GM21423 (cell line): Measurements from ENCODE around the gene CCDC34.
"Not testable (repeated sequence)": the region's sequence is repeated elsewhere in the genome, so short reads cannot be mapped to it uniquely, and the experiment has no call there.

Experiments used
- ATAC-seq: cut with Tn5 transposase; IDR thresholded peaks from one replicate; pipeline ENCODE4 v1.9.1; 2021; ENCODE audit warnings: mild to moderate bottlenecking, moderate library complexity; ENCODE audit not compliant: unreplicated experiment

CCDC34 gene

DNA sequence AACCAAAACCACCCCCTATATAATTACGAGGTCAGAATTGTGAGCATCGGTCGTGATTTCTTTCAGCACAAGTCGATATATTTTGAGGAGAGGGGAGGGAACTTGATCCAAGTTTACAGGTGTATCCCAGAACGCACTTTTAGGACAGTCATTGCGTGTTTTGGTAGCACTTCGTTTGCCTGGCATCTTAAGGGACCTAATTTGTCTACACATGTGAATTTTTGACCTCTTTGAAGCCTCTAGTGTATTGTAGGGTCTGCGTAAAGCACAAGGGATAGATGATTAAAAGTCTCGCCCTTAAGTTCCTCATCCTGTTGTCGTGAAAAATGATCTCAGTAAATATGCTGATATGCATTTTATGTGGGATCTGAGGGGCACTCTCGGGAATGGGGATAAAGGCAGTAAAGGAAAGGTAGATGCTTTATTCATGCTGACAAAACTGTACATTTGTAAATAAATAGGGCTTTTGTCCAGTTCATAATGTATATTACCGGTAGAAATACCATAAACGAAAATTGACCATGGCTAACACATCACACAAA lies 632 bp upstream of the CCDC34 start:
- no peak for ATAC-seq

DNA sequence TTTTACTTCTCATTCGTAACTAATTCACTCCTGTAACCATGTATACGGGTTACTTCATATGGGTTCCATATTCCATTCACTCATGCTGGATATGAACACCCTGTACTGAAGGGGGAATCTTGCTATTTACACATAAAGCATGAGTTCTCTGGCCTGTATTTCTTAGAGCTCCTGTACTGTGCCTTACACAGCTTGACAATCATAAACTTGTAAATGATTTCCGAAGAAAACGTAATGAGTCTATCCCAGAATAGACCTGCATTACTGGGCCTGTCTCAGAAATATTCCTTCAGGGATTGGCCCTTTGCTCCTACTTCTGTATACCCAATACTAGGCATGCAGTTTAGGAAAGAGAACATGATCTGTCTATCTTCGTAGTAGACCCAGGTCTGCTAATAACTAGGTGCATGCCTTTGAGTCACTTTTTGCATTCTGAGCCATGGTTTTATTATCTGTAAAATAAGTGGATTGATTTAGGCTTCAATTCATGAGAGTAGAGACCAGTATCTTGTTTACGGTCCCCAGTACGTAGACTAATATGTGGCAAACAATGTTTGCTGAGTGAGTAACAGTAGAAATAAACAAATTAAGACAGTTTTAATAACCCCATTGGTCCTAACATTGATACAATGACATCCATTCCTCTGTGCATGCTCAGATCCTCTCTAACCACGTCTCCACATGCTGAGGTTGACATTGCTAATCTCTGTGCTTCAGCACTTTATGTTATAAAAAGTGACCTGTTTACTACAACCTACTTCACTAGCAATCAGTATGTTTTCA lies 1.2 kb downstream of the CCDC34 start:
- no peak for ATAC-seq

DNA sequence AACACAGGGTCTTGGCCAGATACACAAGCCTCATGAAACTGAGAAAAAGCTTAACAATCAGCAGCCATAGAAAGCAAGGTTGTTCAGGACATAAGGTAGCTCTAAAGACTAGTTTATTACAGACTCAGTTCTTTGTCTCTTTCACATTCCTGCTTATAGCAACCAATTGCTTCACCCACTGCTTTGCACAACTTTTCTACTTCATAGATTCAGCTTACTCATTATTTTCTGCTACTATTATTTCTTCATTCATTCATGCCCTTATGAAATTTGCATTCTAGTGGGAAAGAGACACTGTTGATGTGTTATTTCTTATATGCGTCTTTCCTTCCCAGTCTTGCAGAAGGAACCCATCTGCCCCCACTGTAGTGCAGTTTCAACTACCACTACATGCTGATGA lies 4.7 kb downstream of the CCDC34 start:
- no peak for ATAC-seq

DNA sequence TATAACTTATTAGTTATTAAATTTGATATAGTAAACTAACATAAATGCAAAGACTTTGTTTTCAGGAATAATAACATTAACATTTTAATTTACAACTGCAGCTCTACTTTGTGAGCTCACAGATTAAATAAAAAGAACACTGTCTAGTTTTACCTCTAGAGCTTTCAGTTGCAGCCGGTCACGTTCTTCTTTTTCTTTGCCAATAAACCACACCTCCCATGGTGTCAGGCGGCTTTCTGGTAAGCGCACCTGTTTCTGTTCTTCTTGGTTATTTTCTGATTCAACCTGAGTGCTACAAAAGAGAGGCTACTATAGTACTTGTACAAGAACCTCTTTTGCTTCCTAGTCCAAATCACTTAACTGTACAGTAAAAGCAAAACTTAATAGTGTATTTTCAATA lies 5.8 kb downstream of the CCDC34 start:
- ATAC-seq: no peak

DNA sequence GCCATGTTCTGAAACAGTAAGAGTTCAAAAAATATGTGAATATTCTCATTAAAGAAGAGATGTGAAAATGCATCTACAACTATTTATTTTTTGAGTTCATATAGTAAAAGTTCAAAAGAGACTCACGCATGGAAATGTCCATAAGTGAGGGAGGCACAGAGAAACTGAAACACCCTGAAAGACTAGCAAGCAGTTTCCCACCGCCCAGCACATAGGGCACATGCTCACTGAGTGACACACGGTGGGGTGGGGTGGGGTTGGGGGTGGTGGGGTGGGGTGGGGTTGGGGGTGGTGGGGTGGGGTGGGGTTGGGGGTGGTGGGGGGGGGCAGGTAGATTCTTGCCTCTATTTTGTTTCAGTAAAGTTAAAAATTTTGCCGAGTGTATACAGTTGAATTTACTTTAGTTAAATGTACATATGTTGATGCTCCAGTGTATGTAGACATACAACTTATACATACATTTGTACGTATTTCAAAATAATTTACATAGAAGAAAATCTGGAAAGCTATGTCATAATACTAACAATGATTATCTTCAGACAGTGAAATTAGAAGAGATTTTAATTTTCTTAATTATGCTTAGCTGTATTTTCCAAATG lies 6.3 kb downstream of the CCDC34 start:
- ATAC-seq: no peak

DNA sequence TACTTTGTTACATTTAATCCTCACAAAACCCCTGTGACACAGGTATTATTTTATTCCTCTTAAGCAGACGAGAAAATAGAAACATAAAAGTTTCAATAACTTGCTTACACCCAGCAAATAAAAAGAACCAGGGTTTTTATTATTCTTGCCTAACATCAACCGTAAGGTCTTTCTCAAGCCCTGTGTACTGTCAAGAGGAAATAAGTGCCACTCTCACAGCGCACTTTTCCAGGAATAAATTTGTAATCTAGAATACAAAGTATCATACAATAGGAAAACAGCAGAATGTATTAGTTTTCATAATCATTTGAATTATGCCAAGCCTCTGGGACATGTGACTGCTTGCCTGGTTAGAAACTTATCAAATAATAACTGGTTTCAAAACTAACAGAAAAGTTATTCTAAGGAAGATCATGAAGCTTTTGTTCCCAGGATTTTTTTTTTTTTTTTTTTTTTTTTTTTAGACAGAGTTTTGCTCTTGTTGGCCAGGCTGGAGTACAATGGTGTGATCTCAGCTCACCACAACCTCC lies 7.4 kb downstream of the CCDC34 start:
- ATAC-seq: no peak

DNA sequence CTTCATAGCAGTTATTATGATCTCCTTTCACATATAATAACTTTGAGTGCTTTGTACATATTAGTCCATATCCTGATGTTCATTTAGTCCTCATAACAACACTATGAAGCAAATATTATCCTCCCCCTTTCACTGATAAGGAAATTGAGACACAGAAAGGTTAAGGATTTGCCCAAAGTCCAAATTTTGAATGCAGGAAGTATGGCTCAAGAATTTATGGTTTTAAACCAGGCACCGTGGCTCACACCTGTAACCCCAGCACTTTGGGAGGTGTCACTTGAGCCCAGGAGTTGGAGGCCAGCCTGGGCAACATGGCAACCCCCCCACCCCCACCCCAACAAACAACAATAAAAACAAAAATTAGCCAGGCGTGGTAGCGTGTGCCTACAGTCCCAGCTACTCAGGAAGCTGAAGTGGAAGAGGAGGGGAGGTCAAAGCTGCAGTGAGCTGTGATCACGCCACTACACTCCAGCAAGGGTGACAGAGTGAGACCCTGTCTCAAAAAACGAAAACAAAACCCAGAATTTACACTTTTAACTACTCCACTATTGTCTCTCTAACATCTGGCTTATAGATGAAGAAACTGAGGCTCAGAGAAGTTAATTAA lies 8.6 kb downstream of the CCDC34 start:
- ATAC-seq: no peak

DNA sequence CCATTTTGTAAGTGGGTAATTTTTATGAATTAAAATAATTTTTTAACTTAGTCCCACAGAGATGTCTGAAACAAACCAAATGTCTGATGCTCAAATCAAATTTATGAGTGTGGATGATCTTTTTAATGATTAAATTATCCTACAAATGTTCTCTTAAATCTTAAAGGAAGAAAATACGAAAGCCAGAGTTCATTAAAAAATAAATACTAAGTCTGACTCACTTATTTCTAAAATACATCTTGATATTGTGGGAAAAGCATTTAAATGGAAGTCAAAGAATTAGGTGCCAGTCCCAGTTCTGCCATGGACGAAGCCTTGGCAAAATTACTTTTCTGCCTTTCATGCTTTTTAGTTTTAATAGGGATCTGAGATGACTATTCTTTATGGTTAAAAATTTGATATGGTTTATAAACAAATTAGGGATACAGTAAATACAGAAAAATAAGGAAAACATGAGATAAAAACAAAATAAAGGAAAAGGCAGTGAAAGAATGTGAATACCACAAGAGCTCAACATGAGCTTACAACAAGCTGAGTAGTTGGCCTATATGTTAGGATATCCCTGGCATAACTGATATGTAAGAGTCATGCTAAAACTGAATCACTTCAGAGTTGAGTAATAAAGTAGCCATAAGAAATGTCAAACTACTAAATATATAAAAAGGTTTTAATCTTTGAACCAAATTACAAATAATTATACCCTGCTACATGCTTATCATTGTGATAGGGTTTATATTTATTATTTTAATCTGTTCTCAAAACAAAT lies 9.2 kb downstream of the CCDC34 start:
- no peak for ATAC-seq

DNA sequence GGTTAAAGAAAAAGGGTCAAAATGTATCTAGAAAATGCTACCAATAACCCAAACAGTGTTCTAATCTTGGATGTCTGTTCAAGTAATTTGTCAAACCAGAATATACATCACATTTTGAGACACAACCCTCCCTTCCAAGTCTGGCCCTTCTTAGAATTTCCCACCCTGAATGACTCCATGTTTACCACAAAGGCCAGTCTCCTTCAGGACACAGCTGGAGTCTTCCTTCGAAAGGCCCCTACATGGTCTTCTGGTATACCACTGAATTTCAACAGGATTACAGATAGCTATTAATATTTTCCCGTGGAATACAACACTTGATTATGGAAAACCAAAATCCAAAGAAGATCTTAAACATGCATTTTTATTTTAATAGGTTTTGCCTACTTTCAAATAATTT lies 10.2 kb downstream of the CCDC34 start:
- no peak for ATAC-seq

DNA sequence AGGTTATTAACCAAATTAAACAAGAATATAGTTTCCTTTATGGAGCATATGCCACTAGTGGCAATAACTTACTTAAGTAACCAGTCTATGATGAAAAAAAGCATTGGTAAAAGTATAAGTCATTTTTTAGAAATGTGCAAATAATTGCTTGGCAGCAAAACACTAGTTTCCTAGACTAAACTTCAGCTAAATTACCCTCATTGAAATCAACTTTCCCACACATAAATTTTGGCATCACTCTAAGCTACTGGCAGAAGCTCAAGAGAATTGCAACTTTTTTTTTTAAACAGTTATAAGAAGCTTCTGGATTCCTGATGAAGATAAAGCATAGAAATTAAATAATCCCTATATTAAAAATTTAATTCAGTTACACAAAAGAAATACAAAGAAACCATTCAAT lies 12.5 kb downstream of the CCDC34 start:
- no peak for ATAC-seq

DNA sequence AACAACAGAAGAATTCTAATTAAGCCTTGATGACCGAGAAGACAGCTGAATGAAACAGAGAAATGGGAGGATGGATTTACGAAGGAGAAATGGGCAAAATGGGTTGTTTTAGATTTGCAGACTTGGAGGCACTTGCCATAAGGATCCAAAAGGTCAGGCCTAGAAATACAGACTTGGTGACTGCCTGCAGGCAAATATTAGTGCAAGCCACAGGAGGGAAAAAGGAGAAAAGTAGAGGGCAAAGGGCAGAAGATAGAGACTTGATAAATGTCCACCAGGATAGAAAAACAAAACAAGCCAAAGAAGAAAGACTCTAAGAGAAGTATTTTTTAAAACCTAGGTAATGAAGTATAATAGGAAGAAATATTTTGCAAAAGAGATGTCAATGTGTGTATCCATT lies 13.1 kb downstream of the CCDC34 start:
- ATAC-seq: no peak

DNA sequence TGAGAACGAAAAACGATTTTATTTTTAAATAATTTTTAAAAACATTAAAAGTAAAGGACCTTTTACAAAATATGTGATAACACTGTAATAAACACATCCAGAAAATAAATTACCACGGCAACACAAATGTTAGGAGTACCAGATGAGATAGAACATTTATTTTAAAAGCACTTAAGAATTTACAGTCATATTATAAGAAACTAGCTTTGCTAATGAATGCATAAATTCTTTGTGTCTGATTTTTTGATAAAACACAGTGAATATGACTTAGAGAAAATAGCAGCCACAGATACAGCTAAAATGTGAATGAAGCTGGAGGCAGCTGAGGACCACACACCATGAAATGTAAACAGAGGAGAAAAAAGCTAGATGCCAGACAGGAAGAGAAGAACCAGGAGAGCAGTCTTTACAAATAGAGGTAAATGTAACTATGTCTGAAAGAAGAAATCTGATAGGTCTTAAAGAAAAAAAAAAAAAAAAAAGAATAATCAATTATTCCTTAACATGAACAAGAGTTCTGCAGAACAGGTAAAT lies 14.6 kb downstream of the CCDC34 start:
- no peak for ATAC-seq

DNA sequence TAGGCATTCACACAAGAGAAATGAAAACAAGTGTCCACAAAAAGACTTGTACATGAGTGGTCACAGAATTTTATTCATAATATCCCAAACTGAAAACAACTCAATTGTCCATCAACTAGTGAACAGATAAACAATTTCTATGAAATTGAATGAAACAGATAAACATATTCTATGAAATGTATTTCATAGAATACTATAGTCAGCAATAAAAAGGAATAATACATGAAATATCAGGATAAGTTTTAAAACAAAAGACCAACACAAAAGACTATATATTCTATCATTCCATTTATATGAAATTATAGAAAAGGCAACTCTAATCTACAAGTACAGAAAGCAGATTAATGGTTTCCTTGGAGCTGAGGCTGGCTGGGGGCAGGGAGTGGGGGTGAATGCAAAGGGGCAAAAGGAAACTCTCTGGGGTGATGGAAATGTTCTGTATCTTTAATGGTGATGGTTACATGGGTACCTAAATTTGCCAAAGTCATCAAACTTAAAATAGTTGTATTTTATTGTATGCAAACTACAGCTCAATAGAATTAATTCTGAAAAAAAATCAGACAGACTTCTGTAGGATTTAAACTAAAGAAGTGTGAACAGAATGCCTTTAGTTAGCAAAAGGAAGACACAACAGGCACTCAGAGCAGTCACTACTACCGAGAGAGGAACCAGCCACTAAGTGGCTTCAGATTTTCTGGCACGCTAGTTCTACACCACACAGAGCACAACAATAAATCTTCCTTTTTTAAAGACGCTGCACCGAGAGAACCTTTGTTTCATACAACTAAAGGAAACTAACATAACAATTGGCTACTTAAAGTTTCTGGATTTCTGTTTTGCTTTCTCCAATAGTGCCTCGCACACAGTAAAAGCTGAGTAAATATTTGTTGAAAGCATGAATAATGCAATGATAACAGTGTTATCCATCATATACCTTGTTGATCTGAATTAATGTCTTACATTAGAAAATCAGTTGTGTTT lies 15.4 kb downstream of the CCDC34 start:
- no peak for ATAC-seq

DNA sequence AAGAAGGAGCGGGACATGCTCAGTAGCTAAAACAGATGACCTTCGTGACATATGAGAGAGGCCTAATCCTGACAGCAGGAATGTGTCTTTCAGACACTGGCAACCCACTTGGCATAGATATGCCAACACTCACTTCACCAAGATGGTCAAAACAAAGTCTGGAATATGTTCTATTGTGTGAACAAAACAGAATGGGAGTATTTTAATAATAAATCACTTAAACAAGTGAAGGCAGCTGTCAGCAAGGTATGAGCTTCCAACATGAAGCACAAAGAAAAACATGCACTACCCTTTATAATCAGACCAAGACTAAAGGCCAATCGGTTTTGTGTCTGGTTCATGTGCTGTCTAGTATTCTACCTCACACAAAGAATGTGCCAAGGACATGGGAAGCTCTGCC lies 23.1 kb downstream of the CCDC34 start:
- no peak for ATAC-seq

DNA sequence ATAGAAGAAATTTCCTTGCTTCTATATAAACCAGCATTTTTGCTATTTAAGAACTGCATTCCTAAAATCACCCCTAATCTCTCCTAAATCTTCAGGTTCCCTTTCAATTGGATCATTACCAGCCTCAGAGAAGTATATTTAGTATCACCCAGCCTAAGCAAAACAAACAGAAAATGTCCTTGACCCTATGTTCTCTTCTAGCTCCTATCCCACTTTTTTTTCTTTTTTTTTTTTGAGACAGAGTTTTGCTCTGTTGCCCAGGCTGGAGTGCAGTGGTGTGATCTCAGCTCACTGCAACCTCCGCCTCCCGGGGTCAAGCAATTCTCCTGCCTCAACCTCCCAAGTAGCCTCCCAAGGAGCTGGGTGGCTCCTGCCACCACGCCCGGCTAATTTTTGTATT lies 28.3 kb downstream of the CCDC34 start:
- ATAC-seq: not testable (repeated sequence)

DNA sequence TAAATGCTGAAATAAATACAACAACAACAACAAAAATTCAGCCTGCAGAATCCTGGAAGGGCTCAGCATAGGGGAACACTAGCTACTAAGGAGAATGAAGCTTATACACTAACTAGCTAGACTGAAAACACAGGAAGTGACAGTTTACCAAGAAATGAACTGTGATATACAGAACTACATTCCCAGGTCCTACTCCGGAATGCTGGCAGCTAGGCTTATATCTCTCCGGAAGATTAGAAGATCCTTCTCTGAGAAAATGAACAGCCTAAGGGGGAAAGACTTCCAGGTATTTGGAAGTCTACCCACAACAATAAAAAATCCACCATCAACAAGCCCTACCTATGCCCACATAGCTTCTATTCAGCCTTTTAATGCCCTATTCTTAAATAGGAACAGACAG lies 31.0 kb downstream of the CCDC34 start:
- no peak for ATAC-seq

DNA sequence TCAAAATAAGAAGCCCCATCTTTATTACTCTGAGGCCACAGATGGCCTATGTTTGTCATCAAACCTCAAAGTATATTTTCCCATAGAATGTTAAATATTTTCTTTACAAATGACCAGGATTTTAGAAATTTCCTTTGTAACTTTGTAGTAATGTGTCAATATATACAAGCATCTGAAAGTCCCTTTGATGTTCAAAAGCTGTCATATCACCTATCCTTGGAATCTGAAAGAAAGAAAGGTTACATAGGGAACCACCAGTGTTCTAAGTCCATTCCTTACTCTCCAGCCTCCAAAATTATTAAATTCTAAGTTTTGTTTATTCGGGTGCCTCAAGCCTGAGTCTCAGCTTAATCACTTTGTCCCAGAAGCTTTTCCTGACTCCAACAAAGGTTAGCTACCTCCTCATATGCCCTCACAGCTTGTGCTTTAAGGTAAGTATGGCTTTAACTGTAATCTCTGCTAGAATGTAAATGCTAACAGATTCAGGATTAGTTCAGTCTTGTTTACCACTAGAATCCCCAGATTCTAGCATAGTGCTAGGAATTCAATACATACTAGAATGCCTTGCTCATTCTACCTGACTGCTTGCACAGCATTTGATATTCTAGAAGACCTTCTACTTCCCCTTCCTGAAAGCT lies 32.3 kb downstream of the CCDC34 start:
- no peak for ATAC-seq

DNA sequence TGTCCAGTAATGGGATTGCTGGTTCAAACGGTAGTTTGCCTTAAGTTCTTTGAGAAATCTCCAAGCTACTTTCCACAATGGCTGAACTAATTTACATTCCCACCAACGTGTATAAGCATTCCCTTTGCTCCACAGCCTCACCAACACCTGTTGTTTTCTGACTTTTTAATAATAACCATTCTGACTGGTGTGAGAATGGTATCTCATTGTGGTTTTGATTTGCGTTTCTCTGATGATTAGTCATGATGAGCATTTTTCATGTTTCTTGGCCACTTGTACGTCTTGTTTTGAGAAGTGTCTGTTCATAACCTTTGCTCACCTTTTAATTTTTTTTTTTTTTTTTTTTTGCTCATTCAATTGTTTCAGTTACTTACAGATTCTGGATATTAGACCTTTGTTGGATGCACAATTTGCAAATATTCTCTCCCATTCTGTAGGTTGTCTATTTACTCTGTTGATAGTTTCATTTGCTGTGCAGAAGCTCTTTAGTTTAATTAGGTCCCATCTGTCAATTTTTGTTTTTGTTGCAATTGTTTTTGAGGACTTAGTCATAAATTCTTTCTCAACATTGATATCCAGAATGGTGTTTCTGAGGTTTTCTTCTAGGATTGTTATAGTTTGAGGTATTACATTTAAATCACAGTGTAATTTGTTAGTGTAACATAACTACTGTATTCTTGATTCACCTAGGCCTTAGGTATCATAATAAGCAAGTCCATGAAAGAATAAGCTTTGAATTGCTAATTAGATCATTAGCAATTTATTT lies 33.0 kb downstream of the CCDC34 start:
- no peak for ATAC-seq
